Tibial nerve (tissue), 4 donors: ENCODE data around the gene TMCC1.

ENCODE experiments used
- EP300 ChIP-seq, 2 donors: sonication (generic); formaldehyde crosslinking; IDR thresholded peaks; one replicate each; pipeline ENCODE4 v1.6.1; 2017; ENCODE audit warnings: antibody characterized with exemption in 2 of 2, mild to moderate bottlenecking in 1 of 2
- POLR2A ChIP-seq, 2 donors: fragments of 450-650 bp; IDR thresholded peaks; one replicate each; pipeline ENCODE4 v1.6.1; 2017; ENCODE audit warnings: antibody characterized with exemption in 2 of 2, mild to moderate bottlenecking in 2 of 2, moderate library complexity in 2 of 2
- TF ChIP-seq, protein P1 (sequence below), 5 experiments: fragments of 200-600 bp in 3 of 5; fragments of 450-650 bp in 2 of 5; sonication (generic) in 3 of 5; IDR thresholded peaks; one replicate each; pipeline ENCODE4 v1.5.1; 2016 to 2019; ENCODE audit warnings: antibody characterized with exemption in 5 of 5, mild to moderate bottlenecking in 3 of 5, moderate library complexity in 2 of 5

DNA sequence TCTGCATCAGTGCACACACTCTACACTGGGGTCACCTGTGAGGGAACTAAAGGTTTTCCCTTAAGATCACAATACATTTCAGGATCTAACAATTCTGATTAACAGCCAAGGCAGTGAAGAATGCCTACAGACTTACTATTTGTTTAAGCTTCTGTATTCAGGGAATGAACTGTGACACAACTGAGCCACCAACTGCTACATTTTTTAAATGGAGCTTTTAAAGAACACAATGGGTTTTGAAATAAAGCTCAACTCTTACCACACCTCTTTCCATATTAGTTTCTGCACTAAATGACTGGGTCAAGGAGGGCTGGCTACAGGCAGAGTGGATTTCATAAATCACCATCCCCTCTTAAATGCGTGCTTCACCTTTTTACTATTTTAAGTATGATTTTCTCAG is 100.2 kb downstream of the TMCC1 start:
- TF ChIP-seq, protein P1, sequence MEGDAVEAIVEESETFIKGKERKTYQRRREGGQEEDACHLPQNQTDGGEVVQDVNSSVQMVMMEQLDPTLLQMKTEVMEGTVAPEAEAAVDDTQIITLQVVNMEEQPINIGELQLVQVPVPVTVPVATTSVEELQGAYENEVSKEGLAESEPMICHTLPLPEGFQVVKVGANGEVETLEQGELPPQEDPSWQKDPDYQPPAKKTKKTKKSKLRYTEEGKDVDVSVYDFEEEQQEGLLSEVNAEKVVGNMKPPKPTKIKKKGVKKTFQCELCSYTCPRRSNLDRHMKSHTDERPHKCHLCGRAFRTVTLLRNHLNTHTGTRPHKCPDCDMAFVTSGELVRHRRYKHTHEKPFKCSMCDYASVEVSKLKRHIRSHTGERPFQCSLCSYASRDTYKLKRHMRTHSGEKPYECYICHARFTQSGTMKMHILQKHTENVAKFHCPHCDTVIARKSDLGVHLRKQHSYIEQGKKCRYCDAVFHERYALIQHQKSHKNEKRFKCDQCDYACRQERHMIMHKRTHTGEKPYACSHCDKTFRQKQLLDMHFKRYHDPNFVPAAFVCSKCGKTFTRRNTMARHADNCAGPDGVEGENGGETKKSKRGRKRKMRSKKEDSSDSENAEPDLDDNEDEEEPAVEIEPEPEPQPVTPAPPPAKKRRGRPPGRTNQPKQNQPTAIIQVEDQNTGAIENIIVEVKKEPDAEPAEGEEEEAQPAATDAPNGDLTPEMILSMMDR (IDR thresholded peaks at IDR 0.05) = no peak
- no peak for TF ChIP-seq EP300 (IDR thresholded peaks at IDR 0.05)
- TF ChIP-seq POLR2A (IDR thresholded peaks at IDR 0.05) = no peak
